Esophagus (tissue), 2 donors: Measurements from ENCODE around the gene DCTN2. TPM values are rescaled to one million over a fixed set of nuclear protein-coding genes. Genes with fewer than 3 reads are reported as not detected.
"Not testable (repeated sequence)": the region's sequence is repeated elsewhere in the genome, so short reads cannot be mapped to it uniquely, and the experiment has no call there.

Experiments used
- H3K27ac ChIP-seq, 2 donors: one replicate each; pipeline ENCODE4 v1.5.1; 2013; ENCODE audit warnings: low read depth in 2 of 2, mild to moderate bottlenecking in 2 of 2, inconsistent platforms in 1 of 2, low read length in 1 of 2, moderate library complexity in 1 of 2
- H3K27me3 ChIP-seq, 2 donors: one replicate each; pipeline ENCODE4 v1.6.1; 2013; ENCODE audit warnings: low read length in 2 of 2, control low read depth in 1 of 2, mild to moderate bottlenecking in 1 of 2; ENCODE audit not compliant: insufficient read depth in 2 of 2, control insufficient read depth in 1 of 2
- H3K36me3 ChIP-seq, 2 donors: one replicate each; pipeline ENCODE4 v1.6.1; 2013; ENCODE audit warnings: low read length in 1 of 2; ENCODE audit not compliant: control insufficient read depth in 2 of 2, insufficient read depth in 2 of 2
- H3K4me1 ChIP-seq, 2 donors: one replicate each; pipeline ENCODE4 v1.6.1; 2013; ENCODE audit warnings: low read length in 1 of 2; ENCODE audit not compliant: control insufficient read depth in 2 of 2, insufficient read depth in 2 of 2
- H3K4me3 ChIP-seq, 2 donors: one replicate each; pipeline ENCODE4 v1.5.1; 2013; ENCODE audit warnings: low read length in 2 of 2, mild to moderate bottlenecking in 2 of 2, low read depth in 1 of 2, moderate library complexity in 1 of 2
- H3K9me3 ChIP-seq, 2 donors: one replicate each; pipeline ENCODE4 v1.6.1; 2013; ENCODE audit warnings: mild to moderate bottlenecking in 2 of 2, low read depth in 1 of 2, low read length in 1 of 2, moderate library complexity in 1 of 2; ENCODE audit not compliant: control insufficient read depth in 2 of 2, insufficient read depth in 1 of 2
- WGBS, 2 donors: extraction: QIAGEN DNeasy Blood & Tissue Kit; methylation state at CpG; one replicate each; pipeline ENCODE4 v1.1.7; 2013; 5-methylcytosine and 5-hydroxymethylcytosine counted together
- polyA plus RNA-seq, 2 donors: library from polyadenylated mRNA; stranded (reverse); fragments of 200-250 nt; gene quantifications; one replicate each; pipeline ENCODE4 v1.2.3, GENCODE V29; 2013
- donor health status: healthy with polysubstance abuse.
- donor health status: Bipolar disorder and iron deficiency.

DCTN2 gene
- polyA plus RNA-seq, 2 donors: 77.4 to 159 TPM

DNA sequence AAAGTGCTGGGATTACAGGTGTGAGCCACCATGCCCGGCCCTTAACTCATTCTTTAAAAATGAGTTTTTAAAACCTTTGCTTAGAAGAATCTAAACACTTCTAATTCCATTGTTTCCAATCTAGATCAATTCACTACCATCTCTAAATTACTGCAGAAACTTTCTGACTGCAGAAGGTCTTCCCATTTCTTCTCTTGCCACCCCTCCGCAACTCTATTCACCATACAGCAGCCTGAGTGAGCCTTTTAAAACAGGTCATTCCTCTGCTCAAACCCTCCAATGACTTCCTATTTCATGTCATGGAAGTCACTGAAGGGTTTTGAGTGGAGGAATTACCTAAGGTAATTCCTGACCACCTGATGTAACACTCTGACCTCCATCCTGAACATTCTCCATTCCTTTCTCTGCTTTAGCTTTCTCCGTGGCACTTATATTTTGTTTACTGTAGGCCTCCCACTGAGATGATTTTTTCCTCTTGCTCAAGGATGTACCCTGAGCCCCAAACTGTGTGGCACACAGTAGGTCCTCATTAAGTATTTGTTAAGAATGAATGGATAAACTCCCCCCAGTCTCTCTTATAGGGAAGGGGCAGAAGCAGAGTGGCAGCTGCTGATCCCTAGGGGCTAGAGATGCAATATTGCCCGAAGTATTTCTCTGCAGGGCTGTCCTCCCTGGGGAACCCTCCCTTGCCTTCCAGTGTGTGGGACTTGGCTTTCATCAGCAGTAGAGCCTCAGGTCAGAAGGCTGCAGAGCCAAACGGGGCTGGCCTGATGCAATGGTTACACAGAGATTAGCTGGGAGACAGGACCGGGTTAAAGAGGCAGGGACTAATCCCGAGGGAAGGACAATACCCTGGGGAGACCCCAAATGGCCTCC, 27.8 kb downstream of the DCTN2 start:
- peak overlapping the region; percentile 97 to 99 for H3K27ac ChIP-seq
- 22 to 27% methylated on average over 7 of the region's 7 CpGs for WGBS, 2 donors
- H3K4me3 ChIP-seq: peak overlapping the region; percentile 80 to 97
- H3K36me3 ChIP-seq: peaks cover 22 to 23% of the 10 kb centered on the region in 2 donors
- peaks cover 0 to 14% of the 10 kb centered on the region in 2 donors for H3K4me1 ChIP-seq
- no peaks in the 10 kb centered on the region for H3K27me3 ChIP-seq
- no peaks in the 10 kb centered on the region for H3K9me3 ChIP-seq

DNA sequence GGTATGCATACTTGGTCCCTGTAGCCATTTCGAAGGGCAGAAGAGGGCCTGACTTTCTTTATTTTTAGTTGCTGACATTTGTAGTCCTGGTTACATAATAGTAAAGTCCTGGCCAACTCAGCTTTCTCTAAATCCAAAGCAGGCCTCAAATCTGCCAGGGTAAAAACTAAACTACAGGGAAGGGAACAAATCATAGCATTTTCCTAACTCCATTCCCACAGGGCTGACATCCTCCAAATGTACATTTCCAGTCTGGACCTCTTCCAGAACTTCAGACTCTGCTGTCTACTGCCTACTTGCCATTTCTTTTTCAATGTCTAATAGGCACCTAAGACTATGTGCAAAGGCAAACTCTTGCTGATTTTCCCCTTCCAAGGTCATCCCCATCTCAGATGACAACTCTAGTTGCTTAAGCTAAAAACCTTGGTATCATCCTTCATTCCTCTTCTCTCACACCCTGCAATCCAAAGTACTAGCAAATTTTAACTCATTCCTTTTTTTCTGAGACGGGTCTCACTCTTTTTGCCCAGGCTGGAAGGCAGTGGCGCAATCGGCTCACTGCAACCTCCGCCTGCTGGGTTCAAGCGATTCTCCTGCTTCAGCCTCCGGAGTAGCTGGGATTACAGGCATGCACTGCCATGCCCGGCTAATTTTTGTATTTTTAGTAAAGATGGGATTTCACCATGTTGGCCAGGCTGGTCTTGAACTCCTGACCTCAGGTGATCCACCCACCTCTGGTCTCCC, 28.6 kb downstream of the DCTN2 start:
- Histone ChIP-seq H3K4me1 (peaks cover 0 to 7% of the 10 kb centered on the region in 2 donors), H3K27ac (peak overlapping the region; percentile 45 to 57), H3K4me3 (peak overlapping the region in 1 of 2 donors; percentile 97), H3K9me3 (no peaks in the 10 kb centered on the region), H3K36me3 (peaks cover 22 to 25% of the 10 kb centered on the region in 2 donors), H3K27me3 (no peaks in the 10 kb centered on the region)
- WGBS, 2 donors: 66 to 76% methylated on average over 8 of the region's 8 CpGs

DNA sequence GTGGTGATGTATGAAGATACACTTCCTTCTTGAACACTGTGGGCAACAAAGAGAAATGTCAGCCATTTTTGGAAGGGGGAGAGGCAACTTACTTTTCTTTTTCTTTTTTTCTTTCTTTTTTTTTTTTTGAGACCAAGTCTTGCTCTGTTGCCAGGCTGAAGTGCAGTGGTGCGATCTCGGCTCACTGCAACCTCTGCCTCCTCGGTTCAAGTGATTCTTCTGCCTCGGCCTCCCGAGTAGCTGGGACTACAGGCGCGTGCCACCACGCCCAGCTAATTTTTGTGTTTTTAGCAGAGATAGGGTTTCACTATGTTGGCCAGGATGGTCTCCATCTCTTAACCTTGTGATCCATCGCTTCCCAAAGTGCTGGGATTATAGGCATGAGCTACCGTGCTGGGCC, 29.3 kb downstream of the DCTN2 start:
- 82 to 84% methylated on average over 10 of the region's 10 CpGs for WGBS, 2 donors
- Histone ChIP-seq H3K27ac (peak overlapping the region; percentile 45 to 57), H3K4me3 (peak overlapping the region in 1 of 2 donors; percentile 97), H3K36me3 (peaks cover 22 to 28% of the 10 kb centered on the region in 2 donors)
- not testable (repeated sequence) for H3K9me3 ChIP-seq, H3K4me1 ChIP-seq, H3K27me3 ChIP-seq

DNA sequence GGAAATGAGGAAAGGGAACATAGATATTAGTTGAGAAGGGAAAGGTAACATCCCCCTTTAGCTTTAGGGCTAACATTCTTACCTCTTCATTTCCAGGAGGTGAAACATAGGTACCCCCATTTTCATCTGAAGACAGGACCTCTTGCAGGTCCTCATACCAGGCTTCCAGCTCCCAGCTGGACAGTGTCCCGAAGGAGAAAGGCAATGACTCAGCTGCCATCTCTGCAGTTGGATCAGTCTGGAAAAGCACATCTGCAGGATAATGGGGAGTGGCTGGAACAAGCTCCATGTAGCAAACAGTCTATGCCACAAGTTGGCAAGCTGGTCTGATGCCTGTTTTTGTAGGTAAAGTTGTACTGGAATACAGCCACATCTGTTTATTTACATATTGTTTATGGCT, 29.8 kb downstream of the DCTN2 start:
- peaks cover 0 to 7% of the 10 kb centered on the region in 2 donors for H3K4me1 ChIP-seq
- H3K27ac ChIP-seq: peak overlapping the region; percentile 9 to 64

DNA sequence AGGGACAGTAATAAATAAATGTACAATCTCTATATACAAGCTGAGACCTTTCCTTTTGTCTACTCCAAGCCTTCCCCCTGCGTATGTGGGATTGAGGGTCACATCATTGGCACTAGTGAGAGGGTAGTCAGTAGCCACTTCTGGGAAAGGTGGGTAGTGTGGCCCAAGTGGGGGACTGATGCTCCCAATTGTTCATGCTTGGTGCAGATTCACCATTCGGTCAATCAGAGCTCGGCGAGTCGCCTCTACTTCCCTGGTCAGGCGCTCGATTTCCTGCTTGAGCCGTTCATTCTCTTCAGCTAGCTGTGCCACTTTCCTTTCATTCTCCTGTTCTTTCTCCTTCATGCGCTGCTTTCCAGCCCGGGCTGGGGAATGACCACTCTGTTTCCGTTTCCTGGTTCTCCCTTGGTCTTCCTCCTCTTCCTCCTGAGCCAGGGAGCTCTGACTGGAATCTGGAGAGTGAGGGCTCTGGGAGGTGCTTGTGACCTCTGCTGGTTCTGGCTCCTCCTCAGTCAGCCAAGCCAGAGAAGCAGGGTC, 30.3 kb downstream of the DCTN2 start:
- WGBS, 2 donors: 86 to 92% methylated on average over 11 of the region's 11 CpGs
- H3K4me3 ChIP-seq: no peak overlapping the region
- H3K27ac ChIP-seq: peak overlapping the region; percentile 9 to 64
- H3K9me3 ChIP-seq: no peaks in the 10 kb centered on the region
- no peaks in the 10 kb centered on the region for H3K27me3 ChIP-seq
- H3K36me3 ChIP-seq: peaks cover 28 to 37% of the 10 kb centered on the region in 2 donors
- peaks cover 0 to 3% of the 10 kb centered on the region in 2 donors for H3K4me1 ChIP-seq

More for the DNA sequence above, 29.8 kb downstream of the DCTN2 start:
- H3K27me3 ChIP-seq: no peaks in the 10 kb centered on the region
- no peaks in the 10 kb centered on the region for H3K9me3 ChIP-seq
- peaks cover 23 to 32% of the 10 kb centered on the region in 2 donors for H3K36me3 ChIP-seq
- WGBS, 2 donors: 28 to 33% methylated on average over 1 of the region's 1 CpG
- no peak overlapping the region for H3K4me3 ChIP-seq

DNA sequence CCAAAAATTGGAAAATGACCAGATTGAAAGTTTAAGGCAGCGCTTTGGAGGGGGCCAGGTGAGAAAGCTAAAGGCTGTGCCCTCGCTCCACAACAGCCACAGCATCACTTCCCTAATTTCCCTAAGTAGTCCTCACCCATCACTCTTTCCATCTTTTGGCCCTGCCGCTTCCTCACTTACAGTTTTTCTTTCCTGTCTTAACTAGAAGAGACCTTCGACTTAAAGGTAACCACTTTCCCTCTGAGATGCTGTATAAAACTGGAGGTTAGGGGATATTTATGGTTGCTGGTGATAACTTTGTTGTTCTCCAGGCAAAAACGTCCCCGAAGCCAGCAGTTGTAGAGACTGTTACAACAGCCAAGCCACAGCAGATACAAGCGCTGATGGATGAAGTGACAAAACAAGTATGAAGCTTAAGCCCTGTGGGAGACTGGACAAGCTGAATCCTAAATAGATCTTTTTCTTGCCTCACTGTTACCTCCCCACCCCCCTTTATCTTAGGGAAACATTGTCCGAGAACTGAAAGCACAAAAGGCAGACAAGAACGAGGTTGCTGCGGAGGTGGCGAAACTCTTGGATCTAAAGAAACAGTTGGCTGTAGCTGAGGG, 31.0 kb downstream of the DCTN2 start:
- H3K36me3 ChIP-seq: peaks cover 28 to 37% of the 10 kb centered on the region in 2 donors
- 79% methylated on average over 11 of the region's 11 CpGs for WGBS, 2 donors
- H3K4me3 ChIP-seq: no peak overlapping the region
- H3K4me1 ChIP-seq: no peaks in the 10 kb centered on the region
- H3K27me3 ChIP-seq: no peaks in the 10 kb centered on the region
- no peaks in the 10 kb centered on the region for H3K9me3 ChIP-seq
- peak overlapping the region in 1 of 2 donors; percentile 31 for H3K27ac ChIP-seq

DNA sequence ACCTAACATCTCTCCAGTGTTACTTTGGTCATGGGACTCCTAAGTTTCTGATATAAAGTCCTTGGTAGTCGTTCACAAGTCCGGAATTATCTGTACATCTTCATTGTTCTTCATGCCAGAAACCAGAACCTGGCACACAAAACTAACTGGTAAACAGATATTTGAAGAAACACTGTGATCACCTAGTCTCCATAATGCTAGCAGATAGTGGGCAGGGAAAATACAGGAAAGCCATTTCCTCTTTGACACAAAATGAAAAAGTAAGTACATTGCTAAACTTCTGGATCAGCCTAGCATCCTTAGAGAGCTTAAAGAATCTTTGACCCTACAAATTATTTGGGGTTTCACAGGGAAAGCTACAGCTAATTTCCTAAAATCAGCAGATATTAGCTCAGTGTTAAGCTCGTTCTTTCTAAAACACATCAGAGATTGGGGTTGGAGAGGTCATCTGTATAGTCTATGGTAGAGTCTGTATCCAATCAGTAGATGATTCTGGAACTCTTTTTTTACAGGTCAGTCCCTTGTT, 31.5 kb downstream of the DCTN2 start:
- Histone ChIP-seq H3K27me3 (no peaks in the 10 kb centered on the region), H3K9me3 (no peaks in the 10 kb centered on the region), H3K4me3 (no peak overlapping the region), H3K4me1 (no peaks in the 10 kb centered on the region), H3K36me3 (peaks cover 28 to 37% of the 10 kb centered on the region in 2 donors), H3K27ac (peak overlapping the region in 1 of 2 donors; percentile 31)
- 62 to 67% methylated on average over 3 of the region's 3 CpGs for WGBS, 2 donors

DNA sequence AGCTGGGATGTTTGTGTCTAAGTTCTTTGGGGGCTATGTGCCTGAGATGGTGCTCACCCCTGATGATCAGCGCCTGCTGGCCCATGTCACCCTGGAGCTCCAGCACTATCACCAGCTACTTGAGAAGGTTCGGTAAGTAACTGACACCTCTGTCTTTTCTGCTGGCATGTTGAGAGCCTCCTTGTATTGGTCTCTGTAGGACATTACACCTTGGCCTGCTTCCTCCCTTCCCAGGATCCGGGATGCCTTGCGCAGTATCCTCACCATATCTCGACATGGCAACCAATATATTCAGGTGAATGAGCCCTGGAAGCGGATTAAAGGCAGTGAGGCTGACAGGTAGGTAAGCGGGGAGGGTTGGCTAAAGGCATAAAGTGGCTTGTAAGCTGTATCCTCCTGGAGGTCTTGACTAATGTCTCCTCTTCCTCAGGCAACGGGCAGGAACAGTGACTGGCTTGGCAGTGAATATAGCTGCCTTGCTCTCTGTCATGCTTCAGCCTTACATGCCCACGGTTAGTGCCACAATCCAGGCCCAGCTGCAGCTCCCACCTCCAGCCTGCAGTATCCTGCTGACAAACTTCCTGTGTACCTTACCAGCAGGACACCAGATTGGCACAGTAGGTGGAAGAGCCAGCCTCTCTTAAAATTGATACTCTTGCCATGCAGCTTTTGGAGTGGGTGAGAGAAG, 32.1 kb downstream of the DCTN2 start:
- Histone ChIP-seq H3K27ac (peak overlapping the region in 1 of 2 donors; percentile 42), H3K27me3 (no peaks in the 10 kb centered on the region), H3K4me3 (no peak overlapping the region), H3K36me3 (peaks cover 28 to 37% of the 10 kb centered on the region in 2 donors), H3K9me3 (no peaks in the 10 kb centered on the region), H3K4me1 (no peaks in the 10 kb centered on the region)
- WGBS, 2 donors: 80 to 84% methylated on average over 9 of the region's 9 CpGs
